IgD-negative memory B cell (primary cell): ENCODE results near the gene METTL3. TPM values are rescaled to one million over a fixed set of nuclear protein-coding genes. Genes with fewer than 3 reads are reported as not detected.

Experiments
- H3K27ac Mint-ChIP-seq, 3 donors: one replicate each; pipeline ENCODE4 v1.8.0; 2020 to 2022; ENCODE audit warnings: mild to moderate bottlenecking in 3 of 3, mixed read lengths in 3 of 3, moderate library complexity in 1 of 3
- H3K27me3 Mint-ChIP-seq: one replicate; pipeline ENCODE4 v1.8.0; 2021; ENCODE audit warnings: mixed read lengths
- H3K36me3 Mint-ChIP-seq: one replicate; pipeline ENCODE4 v1.8.0; 2020; ENCODE audit warnings: mild to moderate bottlenecking, mixed read lengths
- H3K4me1 Mint-ChIP-seq, 3 donors: one replicate each; pipeline ENCODE4 v1.8.0; 2020 to 2022; ENCODE audit warnings: mixed read lengths in 3 of 3, mild to moderate bottlenecking in 1 of 3
- H3K4me3 Mint-ChIP-seq, 4 donors: one replicate each; pipeline ENCODE4 v1.8.0; 2020 to 2022; ENCODE audit warnings: mild to moderate bottlenecking in 4 of 4, mixed read lengths in 4 of 4, moderate library complexity in 3 of 4
- H3K9me3 Mint-ChIP-seq, 3 donors: one replicate each; pipeline ENCODE4 v1.8.0; 2020 to 2021; ENCODE audit warnings: mixed read lengths in 3 of 3, mild to moderate bottlenecking in 1 of 3
- polyA plus RNA-seq: library from polyadenylated mRNA; unstranded; fragments of 300-500 nt; fragmentation: Illumina TruSeq; gene quantifications from one replicate; pipeline ENCODE4 v1.2.3, GENCODE V29; 2021

The METTL3 gene
- polyA plus RNA-seq, 1 donor from 2014 or later: 20.6 TPM

DNA sequence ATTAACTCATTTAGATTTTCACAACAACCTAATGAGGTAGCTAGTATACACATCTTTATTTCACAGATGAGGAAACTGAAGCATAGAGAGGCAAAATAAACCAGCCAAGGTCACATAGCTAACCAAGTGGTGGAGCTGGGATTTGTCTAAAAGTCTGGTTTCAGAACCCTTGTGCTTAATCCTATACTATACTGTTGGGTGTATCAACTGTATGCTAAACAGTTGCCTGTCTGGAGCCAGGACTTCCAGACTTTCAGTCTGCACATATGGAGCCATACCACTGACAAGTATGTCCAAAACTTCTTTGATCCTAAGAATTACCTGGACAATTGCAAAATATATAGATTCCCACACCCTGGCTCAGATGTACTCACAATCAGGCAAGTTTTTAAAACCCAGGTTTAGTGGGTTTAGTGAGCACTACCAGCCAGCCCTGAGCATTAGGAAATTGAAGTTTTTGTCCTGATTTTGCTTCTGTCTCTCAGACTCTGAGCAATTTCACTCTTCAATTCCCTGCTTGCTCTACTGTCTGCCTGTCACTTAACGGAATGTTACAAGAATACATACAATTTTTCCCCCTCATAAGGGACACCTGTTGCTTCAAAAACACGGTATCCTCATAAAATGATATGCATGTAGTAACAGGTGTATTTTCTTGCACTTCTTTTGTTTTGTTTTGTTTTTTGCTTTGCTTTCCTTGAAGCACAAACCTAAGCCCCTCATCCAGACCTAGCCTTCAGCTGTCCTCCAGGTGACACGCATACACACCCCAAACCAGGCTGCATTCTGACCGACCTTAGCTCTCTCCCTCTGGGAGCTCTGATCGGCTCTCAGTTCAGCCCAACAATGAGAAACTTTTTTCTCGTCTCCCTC is 24.6 kb upstream of the METTL3 start:
- peak overlapping the region in 1 of 4 donors; percentile 83 for H3K4me3 Mint-ChIP-seq
- H3K27ac Mint-ChIP-seq: peak overlapping the region in 2 of 3 donors; percentile 53 to 88
- H3K36me3 Mint-ChIP-seq: no peaks in the 10 kb centered on the region
- H3K9me3 Mint-ChIP-seq: no peaks in the 10 kb centered on the region
- H3K27me3 Mint-ChIP-seq: peaks cover 49% of the 10 kb centered on the region
- H3K4me1 Mint-ChIP-seq: peaks cover 4 to 7% (median 6%) of the 10 kb centered on the region in 3 donors

DNA sequence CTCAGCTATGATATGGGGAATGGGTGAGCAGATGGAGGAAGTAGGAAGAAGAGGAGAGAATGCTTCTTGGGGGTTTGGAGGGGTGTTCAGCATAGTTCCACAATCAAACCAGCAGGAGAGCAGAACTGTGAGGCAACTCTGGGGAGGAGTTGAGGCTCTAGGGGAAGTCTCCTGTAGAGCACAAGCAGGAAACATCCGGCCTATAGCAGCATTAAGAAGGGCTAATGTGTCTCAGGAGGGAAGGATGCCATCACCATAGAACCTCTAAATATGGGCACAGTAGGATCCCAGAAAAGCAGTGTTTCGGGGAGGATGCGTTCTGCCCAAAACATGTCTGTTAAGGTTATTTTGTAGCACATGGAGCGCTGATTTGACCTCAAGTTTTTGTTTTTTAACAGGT is 23.4 kb upstream of the METTL3 start:
- peaks cover 4 to 7% (median 6%) of the 10 kb centered on the region in 3 donors for H3K4me1 Mint-ChIP-seq
- no peaks in the 10 kb centered on the region for H3K9me3 Mint-ChIP-seq
- no peak overlapping the region for H3K27ac Mint-ChIP-seq
- H3K4me3 Mint-ChIP-seq: no peak overlapping the region
- no peaks in the 10 kb centered on the region for H3K36me3 Mint-ChIP-seq
- H3K27me3 Mint-ChIP-seq: peaks cover 47% of the 10 kb centered on the region

DNA sequence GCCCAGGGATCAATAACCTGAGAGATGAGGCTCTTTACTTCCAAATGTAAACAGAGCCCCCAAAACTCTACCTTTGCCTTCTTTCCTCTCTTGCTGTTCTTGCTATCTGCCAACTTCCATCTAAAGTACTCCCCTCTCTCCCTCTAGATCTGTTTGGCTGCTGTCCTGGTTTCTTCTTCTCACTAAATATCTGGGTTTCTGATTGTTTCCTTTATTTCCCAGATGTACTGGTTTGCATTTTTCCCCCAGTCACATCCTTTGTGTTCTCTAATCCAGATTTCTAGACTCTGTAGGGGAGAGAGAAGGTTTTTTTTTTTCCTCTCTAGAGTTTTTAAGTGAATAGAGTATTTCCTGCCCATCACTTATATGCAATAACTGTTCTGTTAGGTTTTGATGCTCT is 22.2 kb upstream of the METTL3 start:
- no peak overlapping the region for H3K4me3 Mint-ChIP-seq
- no peak overlapping the region for H3K27ac Mint-ChIP-seq
- H3K36me3 Mint-ChIP-seq: no peaks in the 10 kb centered on the region
- no peaks in the 10 kb centered on the region for H3K9me3 Mint-ChIP-seq
- peaks cover 37% of the 10 kb centered on the region for H3K27me3 Mint-ChIP-seq
- H3K4me1 Mint-ChIP-seq: peaks cover 4 to 7% (median 6%) of the 10 kb centered on the region in 3 donors

DNA sequence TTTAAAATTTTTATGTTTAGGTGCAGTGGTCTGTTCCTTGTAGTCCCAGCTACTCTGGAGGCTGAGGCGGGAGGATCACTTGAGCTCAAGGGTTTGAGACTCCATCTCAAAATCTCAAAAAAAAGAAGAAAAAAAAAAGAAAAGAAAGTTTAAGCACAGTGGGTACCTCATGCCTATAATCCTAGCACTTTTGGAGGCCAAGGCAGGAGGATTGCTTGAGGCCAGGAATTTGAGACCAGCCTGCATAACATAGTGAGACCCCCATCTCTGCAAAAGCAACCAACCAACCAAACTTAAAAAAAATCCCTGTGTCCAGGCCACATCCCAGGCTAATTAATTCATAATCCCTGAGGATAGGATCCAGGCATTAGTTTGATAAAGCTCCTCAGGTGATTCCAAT is 18.4 kb upstream of the METTL3 start:
- H3K27me3 Mint-ChIP-seq: peaks cover 10% of the 10 kb centered on the region
- H3K4me1 Mint-ChIP-seq: peaks cover 5 to 6% (median 5%) of the 10 kb centered on the region in 3 donors
- H3K36me3 Mint-ChIP-seq: peaks cover 2% of the 10 kb centered on the region
- H3K27ac Mint-ChIP-seq: no peak overlapping the region
- H3K4me3 Mint-ChIP-seq: no peak overlapping the region
- H3K9me3 Mint-ChIP-seq: no peaks in the 10 kb centered on the region

DNA sequence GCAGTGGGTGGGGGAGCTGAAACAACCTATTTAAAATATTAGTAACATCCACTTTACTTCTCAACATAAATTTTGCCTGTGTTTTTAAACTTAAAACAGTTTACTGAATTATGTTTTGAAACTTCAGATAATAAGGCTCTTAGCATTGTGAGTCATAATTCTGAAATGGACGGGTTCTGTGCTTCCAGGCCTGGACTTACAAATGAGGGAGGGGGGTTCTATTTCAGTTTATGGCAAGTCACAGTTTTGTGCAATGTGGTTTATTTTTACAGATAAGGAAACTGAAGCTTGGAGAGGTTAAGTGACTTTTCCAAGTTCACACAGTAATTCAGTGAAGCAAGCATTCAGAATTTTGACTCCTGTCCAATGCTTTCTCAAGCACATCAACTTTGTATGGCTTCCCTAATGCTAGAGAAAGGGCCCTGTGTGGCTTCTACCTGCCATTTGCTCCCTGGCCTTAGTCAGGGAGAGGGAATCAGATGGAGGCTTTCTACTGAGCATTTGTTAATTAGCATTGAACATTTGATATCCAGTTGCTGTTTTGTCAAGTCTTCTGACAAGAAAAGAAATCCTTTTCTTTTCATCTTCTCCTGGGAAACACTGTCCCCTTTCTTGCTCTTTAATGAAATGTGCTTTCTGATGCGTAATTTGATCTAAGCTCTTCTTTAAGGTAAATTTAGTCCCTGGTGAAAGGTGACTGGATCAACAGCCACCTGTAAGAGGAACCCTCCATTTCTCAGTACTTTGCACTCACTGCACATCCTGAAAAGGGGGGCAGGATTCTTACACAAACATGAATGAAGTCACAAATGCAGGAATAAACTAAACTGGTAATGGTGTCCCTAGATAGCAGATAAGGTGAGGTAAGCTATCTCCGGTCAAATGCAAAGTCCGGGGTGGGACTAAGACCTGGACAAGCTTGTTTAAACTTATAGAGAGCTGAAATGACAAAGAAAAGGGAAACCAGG is 17.5 kb upstream of the METTL3 start:
- H3K36me3 Mint-ChIP-seq: peaks cover 2% of the 10 kb centered on the region
- H3K4me1 Mint-ChIP-seq: peaks cover 5 to 6% (median 5%) of the 10 kb centered on the region in 3 donors
- H3K27me3 Mint-ChIP-seq: peaks cover 5% of the 10 kb centered on the region
- H3K9me3 Mint-ChIP-seq: no peaks in the 10 kb centered on the region
- peak overlapping the region in 1 of 4 donors; percentile 22 for H3K4me3 Mint-ChIP-seq
- H3K27ac Mint-ChIP-seq: no peak overlapping the region

DNA sequence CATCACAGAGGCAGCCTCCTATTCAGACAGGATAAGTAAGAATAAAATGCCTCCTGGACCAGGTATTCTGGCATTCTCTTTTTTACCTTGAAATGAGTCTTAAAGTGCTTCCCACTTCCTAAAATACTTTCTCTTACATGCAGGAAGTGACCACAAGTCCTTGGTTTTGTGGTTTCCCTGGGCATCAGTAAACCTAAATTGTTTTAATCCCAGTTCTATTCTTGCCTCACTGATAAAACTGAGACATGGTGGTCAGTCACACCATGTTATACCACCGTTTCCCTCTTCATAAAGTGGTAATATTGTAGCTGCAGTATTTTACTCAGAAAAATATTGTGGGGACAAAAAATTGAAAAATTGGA is 16.2 kb upstream of the METTL3 start:
- Mint-ChIP-seq H3K27me3 (peaks cover 3% of the 10 kb centered on the region), H3K36me3 (peaks cover 2% of the 10 kb centered on the region), H3K4me1 (peaks cover 5 to 6% (median 5%) of the 10 kb centered on the region in 3 donors), H3K27ac (no peak overlapping the region), H3K9me3 (no peaks in the 10 kb centered on the region), H3K4me3 (peak overlapping the region in 3 of 4 donors; percentile 65 to 88 (median 74))

DNA sequence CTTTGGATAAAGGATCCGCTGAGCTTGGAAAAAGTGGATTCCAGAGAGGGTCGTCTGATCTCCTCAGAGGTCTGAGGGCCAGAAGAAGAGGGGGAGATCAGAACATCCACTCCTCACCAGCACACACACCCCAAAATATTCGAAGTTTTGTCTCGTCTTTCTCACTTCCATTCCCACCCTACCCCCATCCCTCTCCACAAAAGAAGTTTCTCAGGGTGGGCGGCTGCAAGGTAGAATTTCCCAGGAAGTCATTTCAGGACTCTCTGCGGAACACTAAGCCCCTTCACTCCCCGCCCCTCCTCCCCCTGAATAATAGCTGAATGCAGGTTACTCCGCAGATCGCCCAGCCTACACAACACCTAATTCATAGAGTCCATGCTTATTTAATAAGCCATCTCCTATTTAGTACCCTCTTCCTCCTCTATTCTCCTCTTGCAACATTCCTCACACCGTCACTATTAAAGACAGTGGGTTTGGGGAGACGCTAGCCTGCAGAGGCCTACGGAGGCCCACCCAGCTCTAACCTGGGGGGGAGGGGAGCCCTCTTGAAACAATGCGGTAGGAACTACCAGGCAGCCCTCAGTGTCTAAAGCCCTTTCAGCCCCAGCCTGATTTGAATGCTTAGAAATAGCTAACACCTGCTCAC is 15.7 kb upstream of the METTL3 start:
- Mint-ChIP-seq H3K4me3 (peak overlapping the region; percentile 74 to 89 (median 87)), H3K9me3 (no peaks in the 10 kb centered on the region), H3K27ac (peak overlapping the region in 1 of 3 donors; percentile 66), H3K4me1 (peaks cover 5 to 6% (median 5%) of the 10 kb centered on the region in 3 donors), H3K27me3 (peaks cover 3% of the 10 kb centered on the region), H3K36me3 (peaks cover 2% of the 10 kb centered on the region)

DNA sequence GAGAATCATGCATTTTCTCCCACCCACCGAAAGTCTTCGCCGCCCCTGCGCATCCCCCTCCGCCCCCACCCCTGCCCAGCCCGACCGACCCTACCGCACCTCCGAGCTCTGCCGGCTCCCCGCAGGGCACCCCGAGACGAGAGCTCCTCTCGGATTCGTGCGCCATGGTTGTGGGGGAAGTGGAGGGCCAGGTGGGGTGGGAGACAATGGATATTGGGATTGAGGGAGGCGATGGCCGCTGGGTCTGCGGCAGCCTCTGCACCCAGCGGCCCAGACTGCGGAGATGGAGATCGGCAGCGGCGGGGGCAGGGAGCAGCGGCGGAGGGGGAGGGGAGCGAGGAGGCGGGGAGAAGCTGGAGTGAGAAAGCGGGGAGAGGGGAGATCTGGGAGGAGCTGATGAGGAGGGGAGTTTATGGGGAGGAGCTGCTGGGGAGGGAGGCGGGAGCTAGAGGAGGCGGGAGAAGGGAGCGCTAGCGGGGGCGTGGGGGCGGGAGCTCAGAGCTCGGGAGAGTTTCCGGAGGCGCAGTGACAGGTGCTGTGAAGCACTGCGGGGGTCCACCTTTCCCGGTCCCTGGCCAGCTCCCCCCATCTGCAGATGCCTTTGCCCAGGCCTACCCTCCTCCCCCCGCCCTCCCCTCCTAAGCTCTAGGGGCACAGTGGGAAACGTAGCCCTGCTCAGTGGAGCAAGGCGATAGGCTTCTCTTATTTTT is 15.0 kb upstream of the METTL3 start, which contains the start of gene SALL2:
SALL2 (minus strand) TSS at position 385 of the 710 bp plus-strand sequence; CDS start at position 166, 219 bp downstream.
- H3K36me3 Mint-ChIP-seq: peaks cover 2% of the 10 kb centered on the region
- H3K4me3 Mint-ChIP-seq: peak within 1 kb of the TSS; percentile 74 to 89 (median 88)
- peaks cover 5 to 6% (median 5%) of the 10 kb centered on the region in 3 donors for H3K4me1 Mint-ChIP-seq
- H3K9me3 Mint-ChIP-seq: no peaks in the 10 kb centered on the region
- H3K27ac Mint-ChIP-seq: peak within 1 kb of the TSS in 1 of 3 donors; percentile 96
- peaks cover 3% of the 10 kb centered on the region for H3K27me3 Mint-ChIP-seq

DNA sequence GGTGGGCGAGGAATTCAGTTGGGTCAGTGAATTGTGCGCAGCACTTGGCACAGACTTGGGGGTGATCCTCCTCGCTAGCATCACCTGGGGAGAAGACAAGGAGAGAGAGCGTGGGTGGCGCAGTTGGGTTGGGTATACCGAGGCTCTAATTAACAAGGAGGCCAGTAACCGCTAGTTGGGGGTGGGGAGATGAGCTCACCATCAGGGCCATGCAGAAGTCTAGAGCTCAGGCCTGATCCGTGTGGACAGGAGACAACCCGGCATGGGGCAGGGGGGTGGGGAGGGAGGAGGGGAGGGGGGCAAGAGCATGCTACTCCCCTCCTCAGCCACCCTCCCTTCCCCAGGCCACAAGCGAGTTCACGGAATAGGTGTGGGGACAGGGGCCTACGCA is 14.4 kb upstream of the METTL3 start:
- Mint-ChIP-seq H3K9me3 (no peaks in the 10 kb centered on the region), H3K27me3 (peaks cover 3% of the 10 kb centered on the region), H3K27ac (peak overlapping the region in 1 of 3 donors; percentile 96), H3K4me3 (peak overlapping the region; percentile 62 to 89 (median 81)), H3K4me1 (peaks cover 5 to 6% (median 5%) of the 10 kb centered on the region in 3 donors), H3K36me3 (peaks cover 2% of the 10 kb centered on the region)

DNA sequence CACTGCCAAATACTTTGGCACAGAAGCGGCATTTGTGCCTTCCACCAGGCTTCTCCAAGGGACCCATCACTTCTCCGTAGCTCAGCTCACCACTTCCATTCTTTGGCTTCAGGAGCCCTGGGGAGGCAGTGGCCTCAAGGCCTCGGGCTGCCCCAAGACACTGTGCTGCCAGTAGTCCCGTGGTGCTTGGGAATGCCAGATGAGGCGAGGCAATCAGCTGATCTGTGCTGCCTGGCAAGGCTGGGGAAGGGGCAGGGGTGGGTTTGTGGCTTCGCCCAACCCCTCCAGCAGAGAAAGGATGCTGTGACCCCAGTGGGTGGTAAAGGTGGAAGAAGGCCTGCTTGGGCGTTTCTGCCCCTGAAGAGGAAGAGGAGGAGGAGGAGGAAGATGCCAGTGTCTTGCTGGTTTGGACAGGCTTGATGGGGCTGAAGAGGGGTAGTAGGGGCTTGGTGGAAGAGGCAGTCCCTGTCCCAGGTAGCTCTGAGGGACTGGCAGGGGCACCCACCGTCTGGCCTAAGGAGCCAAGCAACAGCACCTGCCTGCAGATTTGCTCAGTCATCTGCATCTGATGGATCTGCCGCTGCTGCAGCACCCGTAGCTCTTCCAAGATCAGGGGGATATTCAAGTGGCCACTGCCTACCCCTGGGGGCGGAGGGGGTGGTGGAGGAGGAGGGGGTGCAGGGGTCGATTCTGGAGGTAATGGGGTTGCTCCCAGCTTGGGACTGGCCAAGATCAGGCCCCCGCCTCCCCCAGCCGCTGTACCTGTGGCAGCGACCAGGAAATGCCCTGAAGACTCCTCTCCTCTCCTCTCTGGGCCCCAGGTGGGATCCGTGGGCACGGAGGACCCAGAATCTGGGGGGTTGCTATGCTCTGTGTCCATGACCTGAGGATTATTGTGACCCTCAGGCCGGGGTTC is 13.7 kb upstream of the METTL3 start:
- Mint-ChIP-seq H3K27me3 (peaks cover 6% of the 10 kb centered on the region), H3K27ac (peak overlapping the region in 1 of 3 donors; percentile 96), H3K36me3 (peaks cover 2% of the 10 kb centered on the region), H3K4me1 (peaks cover 5 to 6% (median 5%) of the 10 kb centered on the region in 3 donors), H3K4me3 (peak overlapping the region; percentile 73 to 89 (median 81)), H3K9me3 (no peaks in the 10 kb centered on the region)

DNA sequence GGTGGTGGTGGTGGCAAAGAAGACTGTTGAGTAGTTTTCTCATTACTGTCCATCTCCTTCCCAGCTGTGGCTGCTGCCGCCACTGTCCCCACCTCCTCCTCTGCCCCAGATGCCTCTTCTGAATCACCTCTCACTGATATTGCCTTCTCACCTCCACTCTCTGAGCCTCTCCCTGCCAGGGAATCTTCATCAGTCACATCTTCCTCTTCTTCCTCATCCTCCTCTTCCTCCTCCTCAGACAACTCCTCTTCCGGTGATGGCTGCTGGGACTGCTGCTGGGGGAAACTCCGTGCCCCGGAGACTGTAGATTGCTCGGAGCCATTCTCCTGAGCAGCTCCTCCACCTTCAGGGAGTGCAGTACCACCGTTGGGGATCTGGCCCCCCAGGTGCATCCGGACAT is 12.1 kb upstream of the METTL3 start:
- Mint-ChIP-seq H3K9me3 (no peaks in the 10 kb centered on the region), H3K27me3 (peaks cover 11% of the 10 kb centered on the region), H3K36me3 (peaks cover 2% of the 10 kb centered on the region), H3K4me3 (peak overlapping the region in 1 of 4 donors; percentile 13), H3K4me1 (peaks cover 5 to 6% (median 5%) of the 10 kb centered on the region in 3 donors), H3K27ac (no peak overlapping the region)

DNA sequence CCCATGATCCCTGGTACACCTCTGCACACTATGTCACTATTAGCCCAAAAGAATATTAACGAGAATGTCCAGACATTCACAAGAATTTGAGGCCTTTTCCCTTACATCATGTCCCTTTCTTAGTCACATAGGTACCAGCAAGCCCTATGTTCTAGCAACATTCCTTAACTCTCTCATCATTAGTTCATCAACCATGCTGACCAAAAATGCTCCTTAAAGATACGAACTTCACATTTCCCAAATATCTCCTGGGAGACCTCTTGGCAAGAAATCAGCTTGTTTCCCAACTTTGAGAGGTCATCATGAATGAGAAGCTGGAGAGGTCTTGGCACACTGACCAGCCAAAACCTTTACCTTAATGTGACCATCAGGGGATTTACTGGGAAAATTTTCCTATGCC is 10.4 kb upstream of the METTL3 start:
- peaks cover 0 to 5% (median 2%) of the 10 kb centered on the region in 3 donors for H3K4me1 Mint-ChIP-seq
- no peak overlapping the region for H3K27ac Mint-ChIP-seq
- H3K9me3 Mint-ChIP-seq: no peaks in the 10 kb centered on the region
- peaks cover 11% of the 10 kb centered on the region for H3K27me3 Mint-ChIP-seq
- H3K36me3 Mint-ChIP-seq: peaks cover 2% of the 10 kb centered on the region
- no peak overlapping the region for H3K4me3 Mint-ChIP-seq

DNA sequence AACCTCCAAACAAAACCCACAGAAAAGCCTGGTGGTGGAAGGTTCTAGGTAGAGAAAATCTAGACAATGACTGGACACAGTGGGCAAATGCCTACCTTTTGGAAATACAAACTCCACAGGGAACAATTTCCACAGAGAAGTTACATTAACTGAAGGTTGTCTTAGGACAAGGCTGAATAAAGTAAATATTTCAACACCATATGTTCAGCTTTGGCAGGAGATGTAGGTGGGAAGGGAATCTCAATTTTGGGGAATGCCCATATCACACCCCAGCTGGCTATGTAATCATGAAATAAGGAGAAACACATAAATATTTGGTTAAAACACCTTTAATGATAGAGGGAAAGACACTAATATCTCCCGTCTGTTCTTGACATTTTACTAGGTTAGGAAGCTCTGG is 9.6 kb upstream of the METTL3 start:
- peaks cover 0 to 5% (median 2%) of the 10 kb centered on the region in 3 donors for H3K4me1 Mint-ChIP-seq
- no peaks in the 10 kb centered on the region for H3K9me3 Mint-ChIP-seq
- H3K27ac Mint-ChIP-seq: no peak overlapping the region
- peaks cover 14% of the 10 kb centered on the region for H3K27me3 Mint-ChIP-seq
- H3K36me3 Mint-ChIP-seq: peaks cover 2% of the 10 kb centered on the region
- peak overlapping the region in 1 of 4 donors; percentile 36 for H3K4me3 Mint-ChIP-seq
